HG02678 (cell line): ENCODE data around the gene GON4L.
"Not testable (repeated sequence)": the region's sequence is repeated elsewhere in the genome, so short reads cannot be mapped to it uniquely, and the experiment has no call there.

Source experiments
- ATAC-seq: cut with Tn5 transposase; IDR thresholded peaks from one replicate; pipeline ENCODE4 v1.9.1; 2021; ENCODE audit warnings: mild to moderate bottlenecking, moderate library complexity; ENCODE audit not compliant: unreplicated experiment

The GON4L gene

DNA sequence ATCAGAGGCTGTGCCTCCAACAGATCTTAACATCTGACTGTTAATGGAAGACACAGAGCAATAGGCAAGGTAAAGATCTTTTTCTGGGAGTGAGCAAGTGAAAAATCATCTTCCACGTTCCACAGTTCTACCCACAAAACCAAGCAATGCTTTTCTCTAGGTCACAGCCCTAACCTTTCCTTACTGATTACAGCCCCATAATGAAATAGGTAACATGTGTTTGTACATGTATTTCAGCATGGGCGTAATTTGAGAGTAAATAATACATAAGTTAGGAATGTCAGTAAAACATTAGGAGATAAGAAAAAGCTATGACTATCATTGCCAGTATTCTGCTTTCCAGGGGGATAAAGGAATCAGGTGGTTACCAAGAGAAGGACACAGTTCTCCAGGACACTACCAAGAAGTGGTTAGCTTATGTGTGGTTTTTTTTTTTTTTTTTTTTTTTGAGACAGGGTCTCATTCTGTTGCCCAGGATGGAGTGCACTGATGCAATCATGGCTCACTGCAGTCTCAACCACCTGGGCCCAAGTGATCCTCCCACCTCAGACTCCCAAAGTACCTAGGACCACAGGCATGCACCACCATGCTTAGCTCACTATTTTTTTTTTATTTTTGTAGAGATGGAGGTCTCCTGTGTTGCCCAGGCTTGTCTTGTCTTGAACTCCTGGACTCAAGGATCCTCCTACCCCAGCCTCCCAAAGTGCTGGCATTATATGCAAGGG is 96.1 kb downstream of the GON4L start:
- no peak for ATAC-seq

DNA sequence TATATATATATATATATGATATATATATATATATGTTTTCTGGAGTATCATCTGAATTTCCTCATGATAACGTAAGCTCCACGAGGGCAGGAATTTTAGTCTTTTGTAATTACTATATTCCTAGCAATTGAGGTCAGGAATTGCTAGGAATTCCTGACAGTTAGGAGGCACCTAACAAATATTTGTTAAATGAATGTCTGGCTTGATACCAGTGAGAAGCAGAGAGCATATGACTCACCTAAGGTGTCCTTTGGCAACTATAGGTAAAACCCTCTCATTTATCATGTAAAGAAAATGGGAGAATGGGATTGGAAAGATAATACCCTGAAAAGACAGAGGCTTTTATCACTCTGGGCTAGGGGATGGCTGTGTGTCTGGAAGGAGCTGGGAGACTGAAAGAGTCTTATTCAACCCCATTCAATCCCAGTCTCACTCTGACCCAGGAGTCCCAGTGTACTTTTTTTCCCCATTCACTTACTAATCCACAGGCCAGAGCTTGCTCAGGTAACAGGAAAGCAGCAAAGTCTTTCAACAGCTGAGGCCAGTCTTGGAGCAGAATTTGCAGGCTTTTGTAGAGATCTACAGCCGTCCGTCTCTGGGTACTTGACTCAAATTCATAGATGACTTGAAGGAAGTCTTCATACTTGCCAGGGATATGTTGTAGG is 96.9 kb downstream of the GON4L start:
- no peak for ATAC-seq

DNA sequence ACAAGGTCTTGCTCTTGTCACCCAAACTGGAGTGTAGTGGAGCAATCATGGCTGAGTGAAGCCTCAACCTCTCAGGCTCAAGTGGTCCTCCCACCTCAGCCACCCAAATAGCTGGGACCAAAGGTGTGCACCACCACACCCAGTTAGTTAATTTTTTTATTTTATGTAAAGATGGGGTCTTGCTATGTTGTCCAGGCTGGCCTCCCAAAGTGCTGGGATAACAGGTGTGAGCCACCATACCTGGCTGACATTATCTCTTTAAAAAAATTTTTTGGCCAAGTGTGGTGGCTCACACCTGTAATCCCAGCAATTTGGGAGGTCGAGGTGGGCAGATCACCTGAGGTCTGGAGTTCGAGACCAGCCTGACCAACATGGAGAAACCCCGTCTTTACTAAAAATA is 98.0 kb downstream of the GON4L start:
- ATAC-seq: not testable (repeated sequence)

DNA sequence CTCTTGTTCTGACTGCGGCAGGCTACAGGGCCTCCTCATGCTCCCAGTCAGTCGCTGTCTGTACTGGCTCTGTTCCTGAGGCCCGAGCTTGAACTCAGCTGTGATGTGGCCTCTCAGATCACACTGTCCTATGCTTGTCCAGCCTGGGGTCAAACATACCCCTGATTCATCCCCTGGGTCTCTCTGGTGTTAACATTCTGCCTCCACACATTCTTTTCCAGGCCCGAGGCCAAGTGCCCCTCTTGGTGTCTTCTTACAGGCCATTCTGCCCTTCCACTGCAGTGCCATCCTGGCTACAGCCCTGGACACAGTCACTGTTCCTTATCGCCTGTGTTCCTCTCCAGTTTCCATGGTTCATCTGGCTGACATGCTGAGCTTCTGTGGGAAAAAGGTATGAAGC is 108.9 kb downstream of the GON4L start:
- ATAC-seq: not testable (repeated sequence)

DNA sequence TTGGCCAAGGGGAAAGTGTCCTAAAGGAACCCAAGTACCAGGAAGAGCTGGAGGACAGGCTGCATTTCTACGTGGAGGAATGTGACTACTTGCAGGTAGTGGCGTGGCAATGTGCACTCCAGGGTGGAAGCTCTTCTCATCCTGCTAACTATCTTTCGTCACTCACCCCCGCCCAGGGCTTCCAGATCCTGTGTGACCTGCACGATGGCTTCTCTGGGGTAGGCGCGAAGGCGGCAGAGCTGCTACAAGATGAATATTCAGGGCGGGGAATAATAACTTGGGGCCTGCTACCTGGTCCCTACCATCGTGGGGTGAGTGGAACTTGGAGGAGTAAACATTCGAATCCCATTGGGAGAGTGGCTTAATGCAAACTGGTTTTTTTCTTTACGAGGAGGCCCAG is 109.4 kb downstream of the GON4L start:
- ATAC-seq: not testable (repeated sequence)

DNA sequence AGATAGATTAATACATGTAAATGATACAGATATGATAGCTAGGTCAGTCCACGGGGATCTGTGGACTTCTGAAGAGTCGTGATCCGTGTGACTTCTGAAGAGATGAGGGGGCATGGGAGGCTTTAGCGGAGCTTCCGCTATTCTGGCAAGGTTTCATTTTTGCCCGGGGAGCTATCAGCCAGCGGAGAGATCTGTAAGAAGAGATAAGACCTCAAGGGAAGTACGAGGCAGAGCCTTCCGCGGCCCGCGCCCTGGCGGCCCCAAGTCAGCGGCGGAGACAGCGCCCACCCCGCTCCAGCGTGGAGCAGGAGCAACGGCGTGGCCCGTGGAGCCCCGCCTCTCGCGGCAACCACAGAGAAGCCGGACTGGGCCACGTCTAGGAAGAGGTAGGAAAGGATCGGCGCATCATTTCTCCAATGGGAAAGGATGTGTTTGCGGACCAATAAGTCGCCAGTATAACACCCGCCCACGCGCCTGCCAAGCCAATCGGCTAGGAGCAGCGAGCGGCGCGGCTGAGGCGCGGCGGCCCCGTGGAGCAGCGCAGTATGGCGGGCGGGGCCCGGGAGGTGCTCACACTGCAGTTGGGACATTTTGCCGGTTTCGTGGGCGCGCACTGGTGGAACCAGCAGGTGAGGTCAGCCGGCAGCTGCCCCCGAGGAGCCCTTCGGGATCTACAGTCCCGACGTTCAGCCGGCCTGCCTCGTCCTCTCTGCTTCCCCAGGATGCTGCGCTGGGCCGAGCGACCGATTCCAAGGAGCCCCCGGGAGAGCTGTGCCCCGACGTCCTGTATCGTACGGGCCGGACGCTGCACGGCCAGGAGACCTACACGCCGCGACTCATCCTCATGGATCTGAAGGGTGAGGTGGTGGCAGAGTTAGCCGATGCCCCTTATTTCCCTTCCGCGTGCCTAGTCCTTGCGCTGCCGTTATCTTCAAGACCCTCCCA is 111.5 kb downstream of the GON4L start:
- peak; percentile 87 for ATAC-seq

DNA sequence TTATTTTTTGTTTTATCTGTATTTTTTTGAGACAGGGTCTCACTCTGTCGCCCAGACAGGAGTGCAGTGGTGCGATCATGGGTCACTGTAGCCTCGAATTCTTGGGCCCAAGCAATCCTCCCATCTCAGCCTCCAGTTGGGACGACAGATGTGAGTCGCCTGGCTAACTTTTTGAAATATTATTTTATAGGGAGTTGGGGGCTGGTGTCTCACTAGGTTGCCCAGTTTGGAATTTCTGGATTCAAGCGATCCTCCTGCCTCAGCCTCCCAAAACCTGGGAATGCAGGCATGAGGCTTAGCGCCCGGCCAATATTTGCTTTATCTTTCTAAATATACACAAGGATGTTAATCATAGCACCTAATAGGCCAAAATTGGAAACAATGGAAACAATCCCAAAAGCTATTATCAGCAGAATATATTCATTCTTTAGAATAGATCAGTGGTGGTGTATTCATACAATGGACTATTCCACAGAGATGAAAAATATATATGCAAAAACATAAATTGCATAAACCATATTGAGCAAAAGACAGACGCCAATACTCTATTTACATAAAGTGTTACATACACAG is 112.2 kb downstream of the GON4L start:
- no peak for ATAC-seq

DNA sequence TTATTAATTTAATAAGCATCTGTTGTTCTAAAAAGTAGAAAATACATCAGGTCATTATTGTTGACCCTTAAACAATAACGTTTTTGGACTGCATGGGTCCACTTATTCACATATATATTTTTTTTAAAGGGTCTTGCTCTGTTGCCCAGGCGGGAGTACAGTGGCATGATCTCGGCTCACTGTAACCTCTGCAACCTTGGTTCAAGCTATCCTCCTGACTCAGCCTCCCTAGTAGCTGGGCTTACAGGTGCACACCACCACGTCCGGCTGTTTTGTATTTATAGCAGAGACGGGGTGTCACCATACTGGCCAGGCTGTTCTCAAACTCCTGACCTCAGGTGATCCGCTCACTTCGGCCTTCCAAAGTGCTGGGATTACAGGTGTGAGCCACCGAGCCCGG is 115.1 kb downstream of the GON4L start:
- ATAC-seq: no peak

DNA sequence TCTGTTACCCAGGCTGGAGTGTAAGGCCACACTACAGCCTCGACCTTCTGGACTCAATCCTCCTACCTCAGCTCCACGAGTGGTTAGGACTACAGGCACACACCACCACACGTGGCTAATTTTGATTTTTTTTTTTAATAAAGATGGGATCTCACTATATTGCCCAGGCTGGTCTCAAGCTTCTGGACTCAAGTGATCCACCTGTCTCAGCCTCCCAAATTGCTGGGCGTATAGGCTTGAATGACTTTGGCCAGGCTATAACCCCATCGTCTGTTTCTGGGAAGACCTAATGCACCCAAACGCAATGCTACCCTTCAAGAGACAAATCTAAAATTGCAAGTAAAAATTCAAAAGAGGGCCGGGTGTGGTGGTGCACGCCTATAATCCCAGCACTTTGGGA is 116.0 kb downstream of the GON4L start:
- no peak for ATAC-seq

DNA sequence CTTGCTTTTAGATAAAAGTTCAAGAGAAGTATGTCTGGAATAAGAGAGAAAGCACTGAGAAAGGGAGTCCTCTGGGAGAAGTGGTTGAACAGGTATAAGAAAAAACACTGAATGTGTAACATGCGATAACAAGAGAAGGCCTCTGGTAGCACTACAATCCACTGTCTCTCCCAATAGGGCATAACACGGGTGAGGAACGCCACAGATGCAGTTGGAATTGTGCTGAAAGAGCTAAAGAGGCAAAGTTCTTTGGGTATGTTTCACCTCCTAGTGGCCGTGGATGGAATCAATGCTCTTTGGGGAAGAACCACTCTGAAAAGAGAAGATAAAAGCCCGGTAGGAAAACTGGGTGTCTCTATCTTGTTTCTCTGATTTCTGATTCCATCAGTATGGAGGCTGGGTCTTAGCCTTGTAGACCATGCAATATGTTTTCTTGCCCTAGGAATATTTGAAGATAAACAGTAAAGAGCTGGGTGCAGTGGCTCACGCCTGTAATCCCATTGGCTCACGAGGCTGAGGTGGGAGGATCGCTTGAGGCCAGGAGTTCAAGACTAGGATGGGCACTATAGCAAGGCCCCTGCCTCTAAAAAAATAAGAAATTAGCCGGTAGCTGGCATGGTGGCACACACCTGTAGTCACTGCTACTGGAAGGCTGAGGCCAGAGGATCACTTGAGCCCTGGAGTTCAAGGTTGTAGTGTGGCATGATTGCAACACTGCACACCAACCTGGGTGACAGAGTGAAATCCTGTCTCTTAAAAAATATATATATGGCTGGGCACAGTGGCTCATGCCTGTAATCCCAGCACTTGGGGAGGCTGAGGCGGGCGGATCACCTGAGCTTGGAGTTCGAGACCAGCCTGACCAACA is 127.7 kb downstream of the GON4L start:
- no peak for ATAC-seq

DNA sequence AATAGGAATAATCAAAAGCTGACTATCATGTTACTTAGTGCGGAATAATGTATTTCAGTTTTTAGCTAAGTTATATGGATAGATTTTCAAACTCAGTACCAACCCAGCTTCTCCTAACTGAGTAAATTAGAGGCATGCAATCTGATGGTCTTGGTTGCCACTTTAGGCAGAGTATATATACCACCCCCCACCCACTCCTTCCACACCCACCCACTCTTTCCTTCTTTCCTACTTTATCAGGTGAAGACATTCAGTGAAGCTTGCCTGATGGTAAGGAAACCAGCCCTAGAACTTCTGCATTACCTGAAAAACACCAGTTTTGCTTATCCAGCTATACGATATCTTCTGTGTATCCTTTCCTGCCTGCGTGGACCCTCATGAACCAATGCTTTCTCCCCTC is 131.9 kb downstream of the GON4L start:
- ATAC-seq: no peak

DNA sequence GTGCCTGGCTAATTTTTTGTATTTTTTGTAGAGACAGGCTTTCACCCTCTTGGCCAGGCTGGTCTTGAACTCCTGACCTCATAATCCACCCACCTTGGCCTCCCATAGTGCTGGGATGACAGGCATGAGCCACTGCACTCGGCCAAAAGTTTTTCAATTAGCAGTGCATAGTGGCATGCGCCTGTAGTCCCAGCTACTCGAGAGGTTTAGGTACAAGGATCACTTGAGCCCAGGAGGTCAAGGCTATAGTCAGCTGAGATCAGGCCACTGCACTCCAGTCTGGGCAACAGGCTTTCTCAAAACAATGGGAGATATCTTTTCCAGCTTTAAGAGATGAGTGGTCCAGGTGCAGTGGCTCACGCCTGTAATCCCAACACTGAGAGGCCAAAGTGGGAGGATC is 137.3 kb downstream of the GON4L start:
- ATAC-seq: no peak

DNA sequence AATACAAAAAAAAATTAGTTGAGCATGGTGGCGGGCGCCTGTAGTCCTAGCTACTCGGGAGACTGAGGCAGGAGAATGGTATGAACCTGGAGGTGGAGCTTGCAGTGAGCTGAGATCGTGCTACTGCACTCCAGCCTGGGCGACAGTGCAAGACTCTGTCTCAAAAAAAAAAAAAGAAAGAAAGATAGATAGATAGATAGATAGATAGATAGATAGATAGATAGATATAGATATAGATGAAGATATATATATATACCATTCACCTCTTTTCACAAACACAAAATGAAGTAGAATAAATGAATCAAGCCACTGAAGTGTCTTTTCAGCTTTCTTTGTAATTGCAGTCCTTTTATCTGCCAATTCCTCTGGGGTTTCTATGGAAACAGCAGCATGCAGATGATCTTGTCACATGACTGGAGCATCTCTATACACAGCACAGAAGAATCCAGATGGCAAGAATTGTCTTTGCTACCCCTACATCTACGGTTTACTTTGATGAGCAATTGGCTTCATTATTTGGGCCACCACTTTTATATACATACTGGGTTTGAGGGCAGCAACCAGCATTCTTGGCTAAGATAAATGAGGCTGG is 138.4 kb downstream of the GON4L start:
- ATAC-seq: not testable (repeated sequence)

DNA sequence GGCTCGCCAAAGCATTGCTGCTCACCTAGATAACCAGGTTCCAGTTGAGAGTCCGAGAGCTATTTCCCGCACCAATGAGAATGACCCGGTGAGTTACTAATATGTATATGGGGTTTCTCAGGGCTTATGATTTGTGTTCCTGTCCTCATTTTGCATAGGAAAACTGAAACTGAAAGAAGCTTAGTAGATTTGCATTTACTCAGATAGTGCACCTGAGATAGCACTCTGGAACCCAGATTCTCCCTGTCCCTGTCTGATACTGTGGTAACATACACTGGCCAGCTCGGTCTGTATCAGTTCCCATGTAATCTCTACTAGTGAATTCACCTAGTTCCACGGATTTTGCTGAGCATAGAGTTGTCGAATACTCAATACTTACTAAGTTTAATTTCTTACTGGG is 140.0 kb downstream of the GON4L start:
- peak; percentile 85 for ATAC-seq

DNA sequence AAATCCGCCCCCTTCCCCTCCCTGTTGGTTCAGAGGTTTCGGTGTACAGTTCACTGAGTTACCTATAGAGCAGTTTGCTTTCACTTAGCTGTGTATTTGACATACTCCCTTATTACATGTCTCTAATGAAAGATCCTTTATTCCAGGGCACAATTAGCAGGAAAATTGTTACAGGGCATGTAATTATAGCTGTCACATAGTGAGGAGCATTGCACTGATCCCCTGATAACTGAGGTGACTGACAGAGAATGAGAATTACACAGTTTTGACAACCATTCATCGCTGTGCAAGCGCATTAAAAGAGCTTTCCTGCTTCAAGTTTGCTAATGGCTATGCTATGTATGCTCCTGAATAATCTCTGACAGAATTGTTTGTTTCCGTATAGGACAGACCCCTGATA is 141.2 kb downstream of the GON4L start:
- ATAC-seq: no peak

DNA sequence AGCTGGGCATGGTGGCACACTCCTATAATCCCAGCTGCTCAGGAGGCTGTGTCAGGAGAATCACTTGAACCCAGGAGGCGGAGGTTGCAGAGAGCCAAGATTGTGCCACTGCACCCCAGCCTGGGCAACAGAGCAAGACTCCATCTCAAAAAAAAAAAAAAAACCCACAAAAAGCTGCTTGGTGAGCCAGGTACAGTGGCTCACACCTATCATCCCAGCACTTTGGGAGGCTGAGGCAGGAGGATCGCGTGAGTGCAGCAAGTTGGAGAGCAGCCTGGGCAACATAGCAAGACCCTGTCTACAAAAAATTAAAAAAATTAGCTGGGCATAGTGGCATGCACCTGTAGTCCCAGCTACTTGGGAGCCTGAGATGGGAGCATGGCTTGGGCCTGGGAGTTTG is 142.0 kb downstream of the GON4L start:
- not testable (repeated sequence) for ATAC-seq

DNA sequence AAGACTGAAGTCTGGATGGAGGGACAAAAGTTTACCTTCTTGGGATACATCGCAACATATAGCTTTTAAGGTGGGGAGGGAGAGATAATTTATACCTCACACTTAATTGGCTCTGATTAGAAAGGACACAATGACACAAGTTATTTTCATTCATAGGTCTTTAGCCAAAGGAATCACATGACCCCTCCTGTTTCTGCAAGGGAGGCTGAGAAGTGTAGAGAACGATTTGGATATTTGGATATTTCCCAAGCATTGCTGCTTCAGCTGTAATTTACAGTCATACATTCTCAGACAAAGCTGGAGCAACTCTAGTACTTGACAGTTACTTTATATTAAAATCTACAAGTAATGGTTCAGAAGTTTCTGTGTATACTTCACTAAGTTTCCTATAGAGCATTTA is 143.9 kb downstream of the GON4L start:
- ATAC-seq: no peak

DNA sequence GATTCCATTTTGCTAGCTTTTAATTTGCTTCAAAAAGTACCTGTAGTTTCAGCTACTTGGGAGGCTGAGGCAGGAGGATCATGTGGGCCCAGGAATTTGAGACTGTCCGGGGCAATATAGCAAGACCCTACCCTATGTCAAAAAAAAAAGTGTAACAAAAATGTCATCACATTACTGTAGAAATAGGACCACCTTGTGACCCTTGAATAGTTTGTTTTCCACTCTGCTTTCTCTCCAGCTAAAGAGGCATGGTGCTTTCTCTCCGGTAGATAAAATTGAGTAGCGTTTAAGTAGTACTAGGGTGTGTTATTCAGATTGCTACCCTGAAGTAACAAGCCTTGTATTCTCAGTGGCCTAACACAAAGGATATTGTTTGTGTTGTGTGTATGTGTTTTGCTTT is 144.4 kb downstream of the GON4L start:
- not testable (repeated sequence) for ATAC-seq

DNA sequence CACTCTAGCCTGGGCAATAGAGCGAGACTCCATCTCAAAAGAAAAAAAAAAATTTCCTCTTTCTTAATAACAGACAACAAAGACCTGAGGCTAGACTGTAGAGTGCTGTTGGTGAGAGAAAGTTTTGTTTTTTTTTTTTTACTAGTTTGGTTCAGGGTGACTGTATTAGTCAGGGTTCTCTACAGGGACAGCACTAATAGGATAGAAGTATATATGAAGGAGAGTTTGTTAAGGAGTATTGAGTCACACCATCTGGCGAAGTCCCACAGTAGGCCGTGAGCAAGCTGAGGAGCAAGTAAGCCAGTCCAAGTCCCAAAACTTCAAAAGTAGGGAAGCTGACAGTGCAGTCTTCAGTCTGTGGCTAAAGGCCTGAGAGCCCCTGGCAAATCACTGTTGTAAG is 145.6 kb downstream of the GON4L start:
- not testable (repeated sequence) for ATAC-seq

DNA sequence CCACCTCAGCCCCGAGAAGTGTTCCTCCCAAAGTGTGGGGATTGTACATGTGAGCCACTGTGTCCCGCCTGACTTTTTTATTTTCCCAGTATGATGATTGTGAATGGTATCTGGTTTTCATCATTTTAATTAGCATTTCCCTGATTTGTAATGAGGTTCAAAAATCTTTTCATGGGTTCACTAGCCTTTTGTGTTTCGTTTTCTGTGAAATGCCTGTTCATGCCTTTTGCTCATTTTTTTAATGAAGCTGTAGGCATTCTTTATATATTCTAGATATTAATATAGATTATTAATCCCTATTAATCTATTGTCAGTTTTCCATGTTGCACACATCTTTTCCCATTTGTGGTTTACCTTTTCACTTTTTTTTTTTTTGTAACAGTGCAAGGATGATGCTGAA is 147.6 kb downstream of the GON4L start:
- ATAC-seq: no peak
